ENCODE results near the gene NCEH1.

- no peak for TF ChIP-seq RBFOX2 (IDR thresholded peaks at IDR 0.05; ENCODE audit: low read depth, low read length)
- TF ChIP-seq CHD2 (IDR thresholded peaks at IDR 0.05; ENCODE audit: low read depth, low read length), result no peak
- no peak for TF ChIP-seq CTCF (CRISPR knock-in tag; IDR thresholded peaks at IDR 0.05)
- TF ChIP-seq ZNF274 (CRISPR knock-in tag; IDR thresholded peaks at IDR 0.05), result no peak
- no peak for TF ChIP-seq NPAS2 (CRISPR knock-in tag; IDR thresholded peaks at IDR 0.05; ENCODE audit: borderline replicate concordance)
- TF ChIP-seq ELF1 (CRISPR knock-in tag; IDR thresholded peaks at IDR 0.05), result no peak
- TF ChIP-seq HIC2 (CRISPR knock-in tag; IDR thresholded peaks at IDR 0.05; ENCODE audit: low read depth), result no peak
- TF ChIP-seq GTF2F1 (IDR thresholded peaks at IDR 0.05; ENCODE audit: low read length), result no peak
- no peak for TF ChIP-seq POLR2A (IDR thresholded peaks at IDR 0.05; ENCODE audit: insufficient read depth in 1 of 2, low read depth in 2 of 2, low read length in 2 of 2)
Measured at GRCh38 chr3:172653004-172653572, 57.8 kb downstream of the NCEH1 start.
